AG04449 (cell line): ENCODE data around the gene RAB1A.

Experiments used
- CTCF ChIA-PET: fragments of 350-600 bp; formaldehyde crosslinking; extraction: SDS; loops from one replicate; lab custom pipeline; 2021; ENCODE audit warnings: antibody characterized with exemption; lab: Yijun Ruan, JAX
- POLR2A ChIA-PET: fragments of 400-600, 350-600 bp; formaldehyde crosslinking; extraction: SDS; loops from one replicate; lab custom pipeline; 2020; ENCODE audit warnings: antibody characterized with exemption, inconsistent platforms; lab: Yijun Ruan, JAX
- DNase-seq: peaks from one replicate; pipeline ENCODE4 v3.0.0-alpha.2; 2010; ENCODE audit warnings: low read depth, low spot score
- H3K4me3 ChIP-seq: 2 replicates; pipeline ENCODE4 v1.5.1; 2011; ENCODE audit warnings: low read depth, mild to moderate bottlenecking, control low read depth, low read length
- CTCF ChIP-seq: IDR thresholded peaks from one replicate; pipeline ENCODE4 v1.5.1; 2011; ENCODE audit warnings: mild to moderate bottlenecking, moderate library complexity, low read length, control low read depth, inconsistent platforms; ENCODE audit not compliant: insufficient read depth; ENCODE audit errors: missing control alignments

The RAB1A gene

GRCh38 chr2:65103013-65103715 lies 26.7 kb downstream of the RAB1A start:
- no peak for TF ChIP-seq CTCF
- no peak overlapping the region for H3K4me3 ChIP-seq
- ChIA-PET POLR2A (interaction anchor here (0.7 kb wide), 1 partner anchor 183 kb away, joined by 3 read pairs; no protein-coding TSS in a partner anchor), CTCF (interaction anchor here (0.8 kb wide), 1 partner anchor 36 kb away, joined by 3 read pairs; no protein-coding TSS in a partner anchor)
- no peak for DNase-seq

GRCh38 chr2:65101071-65101470 lies 28.8 kb downstream of the RAB1A start:
- no peak for DNase-seq
- ChIA-PET POLR2A (interaction anchor here (0.6 kb wide), 1 partner anchor 1335 kb away, joined by 3 read pairs; no protein-coding TSS in a partner anchor), CTCF (interaction anchor here (0.8 to 1.2 kb wide), 2 partner anchors 13 to 29 kb away, joined by 3 read pairs; partner anchors contain the start of gene RAB1A)
- no peak overlapping the region for H3K4me3 ChIP-seq
- no peak for TF ChIP-seq CTCF

GRCh38 chr2:65098741-65099140 lies 31.2 kb downstream of the RAB1A start:
- ChIA-PET CTCF (no interaction called here), POLR2A (no interaction called here)
- TF ChIP-seq CTCF = no peak
- DNase-seq = no peak
- H3K4me3 ChIP-seq = no peak overlapping the region

GRCh38 chr2:65097844-65098243 lies 32.1 kb downstream of the RAB1A start:
- no peak overlapping the region for H3K4me3 ChIP-seq
- no peak for DNase-seq
- ChIA-PET CTCF (interaction anchor here (1.2 kb wide), 1 partner anchor 31 kb away, joined by 3 read pairs; no protein-coding TSS in a partner anchor), POLR2A (no interaction called here)
- no peak for TF ChIP-seq CTCF

GRCh38 chr2:65096948-65097347 lies 33.0 kb downstream of the RAB1A start:
- ChIA-PET CTCF (interaction anchor here (1.2 kb wide), 2 partner anchors 32 to 90 kb away, joined by 3 to 5 read pairs; no protein-coding TSS in a partner anchor), POLR2A (interaction anchor here (1.2 kb wide), 1 partner anchor 13 kb away, joined by 3 read pairs; no protein-coding TSS in a partner anchor)
- DNase-seq = no peak
- H3K4me3 ChIP-seq = no peak overlapping the region
- TF ChIP-seq CTCF = no peak

- H3K4me3 ChIP-seq = no peak overlapping the region
- DNase-seq = no peak
- no peak for TF ChIP-seq CTCF
- ChIA-PET POLR2A (no interaction called here), CTCF (interaction anchor here (1.3 kb wide), 1 partner anchor 15 kb away, joined by 5 read pairs; no protein-coding TSS in a partner anchor)
These were observed 36.7 kb downstream of the RAB1A start for GRCh38 chr2:65093211-65093610.
